ENCODE measurements around the gene SVOP.
A peak's percentile ranks its signal among the peaks of the same experiment; 100 is the strongest.
"Not testable (repeated sequence)": the region's sequence is repeated elsewhere in the genome, so short reads cannot be mapped to it uniquely, and the experiment has no call there.

SVOP gene, protein sequence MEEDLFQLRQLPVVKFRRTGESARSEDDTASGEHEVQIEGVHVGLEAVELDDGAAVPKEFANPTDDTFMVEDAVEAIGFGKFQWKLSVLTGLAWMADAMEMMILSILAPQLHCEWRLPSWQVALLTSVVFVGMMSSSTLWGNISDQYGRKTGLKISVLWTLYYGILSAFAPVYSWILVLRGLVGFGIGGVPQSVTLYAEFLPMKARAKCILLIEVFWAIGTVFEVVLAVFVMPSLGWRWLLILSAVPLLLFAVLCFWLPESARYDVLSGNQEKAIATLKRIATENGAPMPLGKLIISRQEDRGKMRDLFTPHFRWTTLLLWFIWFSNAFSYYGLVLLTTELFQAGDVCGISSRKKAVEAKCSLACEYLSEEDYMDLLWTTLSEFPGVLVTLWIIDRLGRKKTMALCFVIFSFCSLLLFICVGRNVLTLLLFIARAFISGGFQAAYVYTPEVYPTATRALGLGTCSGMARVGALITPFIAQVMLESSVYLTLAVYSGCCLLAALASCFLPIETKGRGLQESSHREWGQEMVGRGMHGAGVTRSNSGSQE

DNA sequence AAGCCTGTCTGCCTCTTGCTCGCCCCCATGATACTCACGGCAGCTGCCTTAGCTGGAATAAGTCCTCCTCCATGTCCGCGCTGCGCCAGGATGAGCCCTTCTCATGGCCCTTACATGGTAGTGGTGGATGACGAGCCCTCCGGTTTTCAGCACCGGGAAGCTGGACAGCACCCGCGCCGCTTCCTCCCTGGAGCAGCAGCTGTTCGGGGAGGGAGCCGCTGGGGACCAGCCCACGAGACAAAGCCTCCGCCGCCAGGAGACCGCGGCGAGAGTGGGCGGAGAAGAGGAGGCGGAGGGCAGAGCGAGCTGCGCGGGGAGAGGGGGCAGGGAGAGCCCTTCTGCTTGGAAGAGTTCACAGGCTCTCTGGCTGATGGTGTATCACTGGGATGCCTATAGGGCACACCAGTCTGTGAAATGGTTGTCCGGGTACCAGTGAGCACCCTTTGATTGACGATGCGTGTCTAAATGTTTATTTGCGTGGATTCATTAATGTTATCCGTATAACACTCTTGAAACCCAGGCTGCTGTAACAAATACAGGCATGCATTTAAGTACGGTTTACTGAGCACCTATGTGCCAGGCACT is at the start of gene SVOP:
Gene SVOP (minus strand): TSS at position 273 of the 585 bp plus-strand sequence. CDS start 200 bp downstream, at position 73.
- peak; percentile 85 for DNase-seq (ENCODE audit: low spot score)

DNA sequence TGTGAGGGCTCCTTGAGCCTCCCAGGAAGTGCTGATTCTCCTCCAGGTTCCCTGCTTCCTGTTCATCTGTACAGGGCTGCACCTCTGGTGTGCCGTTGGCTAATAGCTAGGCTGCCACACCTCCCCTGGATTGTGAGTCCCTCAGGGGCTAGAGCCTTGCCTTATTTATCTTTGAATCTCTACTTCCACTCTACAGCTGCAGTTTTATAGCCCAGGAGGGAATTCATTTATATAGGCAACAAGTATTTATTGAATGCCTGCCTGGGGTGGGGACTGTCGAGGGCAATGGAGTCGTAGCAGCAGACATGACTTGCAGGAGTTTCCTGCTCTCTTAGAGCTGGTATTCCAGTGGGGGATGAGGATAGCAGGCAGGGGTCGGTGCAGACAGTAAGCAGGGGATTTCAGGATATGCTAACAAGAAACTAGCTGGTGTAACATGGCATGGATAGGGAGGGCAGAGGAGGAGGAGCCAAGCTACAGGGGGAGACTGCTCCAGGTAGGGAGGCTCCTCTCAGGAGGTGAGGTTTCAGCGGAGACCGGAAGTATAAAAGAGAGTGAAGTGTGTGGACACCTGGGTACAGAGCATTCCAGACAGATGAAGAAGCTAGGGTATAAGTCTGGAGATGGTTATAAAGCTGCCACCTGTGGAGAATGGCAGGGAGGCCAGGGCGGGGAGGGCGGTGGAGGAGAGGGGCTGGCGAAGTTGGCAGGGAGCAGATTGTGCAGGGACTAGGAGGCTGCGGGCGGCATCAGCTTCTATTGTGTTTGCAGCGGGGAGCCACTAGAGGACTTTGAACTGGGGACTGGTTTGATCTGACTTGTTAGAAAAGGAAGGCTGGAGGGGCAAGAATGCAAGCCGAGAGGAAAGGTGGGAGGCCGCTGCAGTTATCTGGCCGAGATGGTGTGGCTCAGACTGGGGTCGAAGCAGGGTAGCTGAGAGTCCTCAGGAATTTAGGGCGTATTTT is 48.7 kb upstream of the SVOP start:
- DNase-seq (ENCODE audit: low spot score): peak; percentile 86

DNA sequence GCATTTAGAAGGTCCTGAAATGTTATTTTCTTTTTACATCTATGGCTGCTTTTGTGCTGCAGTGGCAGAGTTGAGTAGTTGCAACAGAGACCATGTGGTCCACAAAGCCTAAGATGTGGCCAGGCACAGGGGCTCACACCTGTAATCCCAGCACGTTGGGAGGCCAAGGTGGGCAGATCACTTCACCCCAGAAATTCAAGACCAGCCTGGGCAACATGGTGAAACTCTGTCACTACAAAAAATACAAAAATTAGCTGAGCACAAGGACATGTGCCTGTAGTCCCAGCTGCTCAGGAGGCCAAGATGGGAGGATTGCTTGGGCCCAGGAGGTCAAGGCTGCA is 45.0 kb upstream of the SVOP start:
- DNase-seq (ENCODE audit: low spot score): no peak

DNA sequence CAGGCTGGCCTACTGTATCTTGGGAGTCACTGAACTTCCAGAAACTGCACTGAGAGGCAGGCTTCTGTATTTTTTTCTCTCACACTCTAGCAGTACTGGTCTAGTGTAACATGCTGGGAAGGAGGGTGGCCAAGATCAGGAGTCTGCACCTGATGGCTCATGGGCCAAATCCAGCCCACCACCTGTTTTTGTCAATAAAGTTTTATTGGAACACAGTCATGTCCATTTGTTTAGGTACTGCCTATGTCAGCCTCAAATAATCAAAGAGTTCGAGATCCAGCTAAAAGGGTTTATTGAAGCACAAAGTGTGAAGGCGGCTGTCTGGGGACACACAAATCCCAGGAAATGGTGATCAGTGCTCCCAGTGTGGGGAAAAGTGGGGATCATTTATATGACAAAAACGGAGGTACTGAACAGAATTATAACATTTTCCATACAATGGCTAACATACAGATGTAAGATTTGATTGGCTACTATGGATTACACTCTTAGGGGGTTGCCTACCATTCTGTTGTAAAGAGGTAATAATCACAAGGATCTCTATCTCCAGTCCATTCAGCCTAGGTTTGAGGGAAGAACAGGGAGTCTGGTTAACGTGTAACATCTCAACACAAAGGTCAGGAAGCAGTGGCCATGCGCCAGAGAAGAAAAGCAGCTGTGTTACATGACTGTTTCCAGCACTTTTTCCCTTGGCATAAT is 44.4 kb upstream of the SVOP start:
- peak; percentile 19 for DNase-seq (ENCODE audit: low spot score)

DNA sequence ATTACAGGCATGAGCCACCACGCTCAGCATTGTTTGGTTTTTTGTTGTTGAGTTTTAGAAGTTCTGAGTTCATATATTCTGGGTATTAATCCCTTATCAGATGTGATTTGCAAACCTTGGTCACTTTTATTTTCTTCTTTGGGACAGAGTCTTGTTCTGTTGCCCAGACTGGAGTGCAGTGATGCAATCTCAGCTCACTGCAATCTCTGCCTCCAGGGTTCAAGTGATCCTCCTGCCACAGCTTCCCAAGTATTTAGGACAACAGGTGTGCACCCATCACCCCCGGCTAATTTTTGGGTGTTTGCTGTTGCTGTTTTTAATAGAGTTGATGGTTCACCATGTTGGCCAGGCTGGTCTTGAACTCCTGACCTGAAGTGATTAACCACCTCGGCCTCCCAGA is 43.3 kb upstream of the SVOP start:
- DNase-seq (ENCODE audit: low spot score): no peak

DNA sequence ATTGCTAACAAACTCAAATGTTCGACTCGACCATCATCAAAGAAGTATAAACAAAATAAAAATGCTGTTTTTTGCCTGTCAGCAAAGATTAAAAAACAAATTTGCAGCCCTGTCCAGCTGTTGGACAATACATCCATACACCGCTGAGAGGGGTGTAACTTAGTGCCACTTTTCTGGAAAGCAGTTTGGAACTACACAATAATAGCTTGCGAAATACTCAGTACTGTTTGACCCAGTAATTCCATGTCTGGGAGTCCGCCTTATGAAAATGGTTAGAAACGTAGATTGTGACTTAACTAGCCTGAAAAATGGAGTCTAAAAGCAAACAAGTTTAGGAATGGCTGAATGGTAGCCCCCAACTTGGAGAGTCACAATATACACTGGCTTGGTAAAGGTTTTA is 37.9 kb upstream of the SVOP start:
- no peak for DNase-seq (ENCODE audit: low spot score)

DNA sequence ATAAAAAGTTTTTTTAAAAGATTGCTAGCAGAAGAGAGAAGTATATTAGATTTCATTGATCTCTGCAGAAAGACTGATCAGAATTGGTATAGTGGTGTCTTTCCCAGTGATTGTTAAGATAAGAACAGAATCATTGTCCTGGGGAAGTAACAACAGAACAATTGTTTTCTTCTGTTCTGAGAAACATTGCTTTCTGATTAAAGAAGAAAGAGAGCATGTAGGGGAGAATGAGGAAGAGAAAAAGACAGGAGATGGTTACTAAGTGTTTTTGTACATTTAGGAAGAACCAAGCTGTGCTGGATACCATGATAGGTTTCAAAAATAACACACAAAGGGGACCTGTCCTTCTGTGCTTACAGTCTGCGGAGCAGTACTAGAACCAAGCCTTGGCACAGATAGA is 36.5 kb upstream of the SVOP start:
- DNase-seq (ENCODE audit: low spot score): no peak

DNA sequence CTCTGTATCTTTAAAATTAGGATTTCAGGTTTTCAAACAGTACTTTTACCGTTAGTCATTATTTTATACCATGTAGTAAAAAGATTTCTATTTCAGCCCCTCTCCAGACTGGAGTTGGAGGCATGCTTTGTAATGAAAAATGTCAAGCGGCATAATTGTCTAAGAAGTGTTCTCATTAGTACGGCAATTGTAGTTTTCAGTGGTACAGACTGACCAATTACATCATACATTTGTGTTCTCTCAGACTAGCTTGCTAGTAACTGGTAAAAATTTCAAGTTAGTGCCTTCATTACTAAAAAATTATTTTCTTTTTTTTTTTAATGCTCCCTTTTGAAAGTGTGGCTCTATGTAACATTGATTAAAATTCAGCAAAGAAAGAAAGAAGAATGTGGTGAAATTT is 36.0 kb upstream of the SVOP start:
- DNase-seq (ENCODE audit: low spot score): no peak

DNA sequence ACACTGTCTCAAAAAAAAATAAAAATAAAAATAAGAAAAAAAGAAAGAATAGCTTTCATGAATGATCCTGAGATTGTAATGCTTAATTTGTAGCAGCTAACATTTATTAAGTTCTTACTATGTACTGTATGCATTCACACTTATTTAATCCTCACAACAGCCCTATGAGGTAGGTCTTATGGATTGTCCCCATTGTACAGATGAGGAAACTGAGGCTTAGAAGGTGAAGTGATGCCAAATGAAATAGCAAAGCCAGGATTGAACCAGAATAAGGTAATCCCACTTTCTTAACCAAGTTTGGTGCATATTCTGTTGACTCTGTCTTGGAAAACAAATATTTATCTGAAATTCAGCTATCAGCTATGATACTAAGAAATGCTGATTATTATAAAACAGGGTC is 33.7 kb upstream of the SVOP start:
- no peak for DNase-seq (ENCODE audit: low spot score)

DNA sequence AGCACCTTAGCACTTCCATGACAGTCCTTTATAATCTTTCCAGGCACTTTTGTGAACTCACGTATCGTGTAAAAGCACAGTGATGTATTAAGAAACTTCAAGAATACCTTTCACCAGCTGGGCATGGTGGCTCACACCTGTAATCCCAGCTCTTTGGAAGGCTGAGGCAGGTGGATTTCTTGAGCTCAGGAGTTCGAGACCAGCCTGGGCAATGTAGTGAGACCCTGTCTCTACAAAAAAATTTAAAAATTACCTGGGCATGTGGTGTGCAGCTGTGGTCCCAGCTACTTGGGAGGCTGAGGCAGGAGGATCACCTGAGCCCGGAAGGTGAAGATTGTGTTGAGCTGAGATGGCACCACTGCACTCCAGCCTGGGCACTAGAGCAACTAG is 33.3 kb upstream of the SVOP start:
- not testable (repeated sequence) for DNase-seq (ENCODE audit: low spot score)

DNA sequence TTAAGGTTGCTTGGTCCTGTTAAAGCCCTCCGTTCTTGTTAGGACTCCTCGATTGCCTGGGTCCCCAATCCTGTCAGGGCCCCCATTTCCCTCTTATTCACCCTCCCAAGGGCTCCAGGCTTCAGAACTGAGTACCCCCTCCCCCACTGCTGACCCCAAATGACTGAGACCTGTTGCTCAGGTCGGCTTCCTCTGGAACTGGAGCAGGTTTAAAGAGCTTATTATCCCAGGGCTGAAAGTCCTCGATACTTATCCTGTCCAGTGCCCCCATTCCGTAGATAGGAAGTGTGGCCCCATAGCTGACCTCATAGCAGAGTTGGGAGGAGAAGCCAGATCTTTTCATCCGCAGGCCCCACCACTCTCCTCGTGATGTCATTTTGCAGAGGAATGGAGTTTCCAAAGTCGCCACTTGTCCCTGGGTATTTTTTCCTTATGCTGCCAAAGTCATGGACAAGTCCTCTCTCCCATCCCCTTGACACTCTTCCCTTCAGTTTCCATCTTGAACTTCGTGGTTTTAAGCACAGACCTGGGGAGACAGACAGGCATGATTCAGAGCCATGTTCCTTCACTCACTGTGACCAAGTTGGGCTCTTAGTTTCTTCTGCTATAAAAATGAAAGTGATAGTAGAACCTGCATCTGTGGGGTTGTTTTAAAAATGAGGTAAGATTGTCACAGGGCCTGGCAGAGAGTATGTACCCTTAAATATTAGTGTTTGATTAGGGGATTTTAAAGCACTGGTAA is 32.7 kb upstream of the SVOP start:
- no peak for DNase-seq (ENCODE audit: low spot score)

DNA sequence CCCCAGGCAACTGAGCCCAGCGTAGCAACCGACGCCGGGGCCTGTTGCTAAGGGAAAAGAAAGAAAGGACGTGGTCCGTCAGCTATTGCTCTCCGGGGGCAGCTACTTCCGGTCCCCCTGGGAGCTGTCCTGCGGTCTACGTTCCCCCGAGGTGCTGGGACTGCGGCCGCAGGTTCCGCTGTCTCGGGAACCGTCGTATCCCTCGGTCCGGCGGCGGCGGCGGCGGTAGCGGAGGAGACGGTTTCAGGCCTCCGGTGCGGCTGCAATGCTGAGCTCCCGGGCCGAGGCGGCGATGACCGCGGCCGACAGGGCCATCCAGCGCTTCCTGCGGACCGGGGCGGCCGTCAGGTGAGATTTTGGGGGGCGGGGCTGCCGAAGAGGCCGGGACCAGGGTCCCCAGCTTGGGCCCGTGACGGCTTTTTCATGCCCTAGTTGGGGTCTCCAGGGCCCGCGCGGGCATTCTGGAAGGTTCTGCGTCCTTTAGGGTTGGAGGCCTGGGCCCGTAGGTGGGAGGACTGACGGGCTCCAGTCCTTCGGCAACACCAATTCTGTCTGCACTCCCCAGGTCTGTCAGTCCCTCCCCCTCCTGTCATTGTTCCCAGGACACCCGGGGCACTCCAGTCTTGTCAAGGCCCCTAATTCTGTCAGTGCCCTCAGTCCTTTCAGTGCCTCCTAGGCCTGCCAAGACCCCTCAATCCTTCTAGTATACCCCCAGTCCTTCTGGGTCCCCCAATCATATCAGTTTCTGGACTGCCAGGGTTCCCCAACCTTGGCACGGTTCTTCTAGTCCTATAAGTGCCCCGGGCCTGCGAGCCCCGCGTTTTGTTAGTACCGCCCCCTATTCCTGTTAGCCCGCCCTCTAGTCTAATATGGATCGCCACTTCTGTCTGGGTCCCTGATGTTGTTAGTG is 31.8 kb upstream of the SVOP start, which contains the start of gene USP30:
Gene USP30 (plus strand): TSS at position 163 of the 910 bp plus-strand sequence. CDS start 103 bp downstream, at position 266.
- peak; percentile 93 for DNase-seq (ENCODE audit: low spot score)

DNA sequence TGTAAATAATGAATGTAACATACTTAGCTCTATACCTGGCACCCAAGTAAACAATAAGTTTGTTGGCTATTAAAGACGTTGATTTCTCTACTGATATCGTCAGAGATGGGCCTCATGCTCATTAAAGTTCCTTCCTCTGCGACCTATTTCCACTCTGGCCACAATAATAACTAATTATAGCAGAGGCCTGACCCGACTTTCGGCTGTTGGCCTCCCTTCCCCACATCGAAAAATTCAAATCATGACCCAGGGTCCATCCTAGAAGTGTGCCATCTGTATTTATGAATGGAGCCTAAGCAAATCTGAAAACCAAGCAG is 31.2 kb upstream of the SVOP start:
- DNase-seq (ENCODE audit: low spot score): no peak

DNA sequence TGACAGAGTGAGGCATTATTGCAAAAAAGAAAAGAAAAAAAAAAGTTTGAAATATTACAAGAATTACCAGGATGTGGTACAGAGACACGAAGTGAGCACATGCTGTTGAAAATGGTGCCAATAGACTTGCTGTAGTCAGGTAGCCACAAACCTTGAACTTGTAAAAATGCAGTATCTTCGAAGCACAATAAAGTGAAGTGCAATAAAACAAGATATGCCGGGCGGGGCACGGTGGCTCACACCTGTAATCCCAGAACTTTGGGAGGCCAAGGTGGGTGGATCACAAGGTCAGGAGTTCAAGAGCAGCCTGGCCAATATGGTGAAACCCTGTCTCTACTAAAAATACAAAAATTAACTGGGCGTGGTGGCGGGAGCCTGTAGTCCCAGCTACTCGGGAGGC is 28.9 kb upstream of the SVOP start:
- DNase-seq (ENCODE audit: low spot score): not testable (repeated sequence)

DNA sequence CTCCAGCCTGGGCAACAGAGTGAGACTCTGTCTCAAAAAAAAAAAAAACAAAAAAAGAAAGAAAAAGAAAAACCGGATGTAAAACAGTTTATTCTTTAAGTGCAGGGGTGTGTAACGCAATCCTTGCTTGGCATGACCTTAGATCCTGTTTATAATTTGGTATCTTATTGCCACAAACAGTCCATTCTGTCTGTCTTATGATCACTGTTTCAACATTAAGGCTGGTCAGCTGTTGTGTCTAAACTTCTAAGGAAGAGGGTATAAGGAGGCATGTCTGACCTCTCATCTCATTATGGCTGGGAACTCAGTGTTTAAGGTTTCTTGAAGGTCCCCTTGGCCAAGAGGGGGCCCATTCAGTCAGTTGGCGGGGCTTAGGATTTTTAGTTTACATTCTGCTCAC is 27.8 kb upstream of the SVOP start:
- not testable (repeated sequence) for DNase-seq (ENCODE audit: low spot score)

DNA sequence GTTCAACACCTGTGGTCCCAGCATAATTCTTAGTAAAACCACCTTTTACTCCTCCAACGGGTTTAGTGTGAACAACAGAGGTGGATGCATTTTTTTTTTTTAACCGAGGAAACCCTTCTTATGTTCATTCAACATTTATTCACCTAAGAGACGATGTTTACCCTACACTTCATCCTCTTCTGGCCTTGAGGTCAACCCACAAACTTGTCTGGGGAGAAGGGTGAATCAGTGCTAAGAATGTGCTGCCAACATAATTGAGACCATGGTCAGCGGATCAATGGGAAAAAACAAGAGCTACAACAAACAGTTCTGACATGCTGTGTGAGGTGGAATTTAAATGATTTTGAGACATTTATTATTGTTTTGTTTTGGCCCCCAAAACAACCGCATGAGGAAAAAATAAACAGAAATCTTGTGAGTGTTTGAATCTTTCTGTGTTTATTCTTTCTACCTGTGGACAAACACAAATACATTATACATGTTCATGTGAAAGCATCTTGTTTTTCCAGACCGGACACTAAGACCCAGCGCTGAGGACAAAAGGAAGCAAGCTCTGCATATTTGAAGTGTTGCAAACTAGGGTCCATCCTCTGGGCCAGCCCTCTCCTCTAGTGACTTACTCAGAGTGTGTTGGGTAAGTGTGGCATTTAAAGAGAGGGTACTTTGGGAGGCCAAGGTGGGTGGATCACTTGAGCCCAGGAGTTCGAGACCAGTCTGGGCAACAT is 26.4 kb upstream of the SVOP start:
- DNase-seq (ENCODE audit: low spot score): no peak

DNA sequence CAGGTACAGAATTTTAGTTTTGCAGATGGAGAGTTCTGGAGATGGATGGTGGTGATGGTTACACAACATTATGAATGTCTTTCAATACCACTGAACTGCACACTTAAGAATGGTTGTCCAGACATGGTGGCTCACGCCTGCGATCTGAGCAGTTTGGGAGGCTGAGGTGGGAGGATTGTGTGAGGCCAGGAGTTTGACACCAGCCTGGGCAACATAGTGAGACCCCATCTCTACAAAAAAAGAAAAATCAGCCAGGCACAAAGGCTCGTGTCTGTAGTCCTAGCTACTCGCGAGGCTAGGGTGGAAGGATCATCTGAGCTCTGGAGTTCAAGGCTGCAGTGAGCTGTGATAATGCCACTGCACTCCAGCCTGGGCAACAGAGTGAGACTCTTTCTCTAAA is 23.4 kb upstream of the SVOP start:
- no peak for DNase-seq (ENCODE audit: low spot score)

DNA sequence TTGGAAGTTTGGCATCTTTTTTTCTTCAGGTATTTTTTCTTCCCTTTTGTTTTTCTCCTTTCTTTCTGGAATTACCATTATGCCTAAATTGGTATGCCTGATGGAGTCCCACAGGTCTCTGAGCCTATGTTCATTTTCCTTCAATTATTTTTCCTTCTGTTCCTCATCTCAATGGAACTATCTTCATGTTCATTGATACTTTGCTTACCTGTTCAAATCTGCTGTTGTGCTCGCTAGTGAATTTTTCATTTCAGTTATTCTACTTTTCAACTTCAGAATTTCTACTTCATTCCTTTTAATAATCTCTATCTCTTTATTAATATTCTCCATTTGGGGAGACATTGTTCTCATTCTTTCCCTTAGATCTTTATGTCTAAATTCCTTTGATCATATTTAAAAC is 16.1 kb upstream of the SVOP start:
- DNase-seq (ENCODE audit: low spot score): no peak
